ENCODE data around the gene SLC28A1. TPM values are rescaled to one million over a fixed set of nuclear protein-coding genes. Genes with fewer than 3 reads are reported as not detected.
A peak's percentile ranks its signal among the peaks of the same experiment; 100 is the strongest.

Gene SLC28A1
- total RNA-seq, 2 donors from 2014 or later: 0.12 TPM; not detected in 1

DNA sequence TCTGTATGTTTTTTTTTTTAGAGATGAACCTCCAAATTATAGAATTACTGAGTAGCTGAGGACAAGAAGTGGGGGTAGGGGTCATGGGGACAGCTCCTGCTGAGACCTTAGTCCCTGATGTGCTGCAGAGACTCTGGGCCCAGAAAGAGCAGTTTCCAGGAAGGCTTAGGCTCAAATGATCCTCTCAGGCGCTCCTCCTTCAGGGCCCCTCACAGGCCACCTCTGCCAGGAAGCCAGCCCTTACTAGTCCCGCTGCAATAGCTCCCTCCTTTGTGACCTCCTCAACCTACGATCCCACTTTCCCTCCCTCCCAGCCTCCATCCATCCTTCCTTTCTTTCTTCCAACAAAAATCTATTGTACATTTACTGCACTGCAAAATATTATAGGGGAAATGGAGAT, 24.6 kb downstream of the SLC28A1 start:
- Histone ChIP-seq H3K4me3 (no peak overlapping the region), H3K4me1 (peaks cover 0 to 62% of the 10 kb centered on the region in 2 donors), H3K27ac (no peak overlapping the region), H3K36me3 (no peaks in the 10 kb centered on the region), H3K9me3 (no peaks in the 10 kb centered on the region), H3K27me3 (no peaks in the 10 kb centered on the region)
- DNase-seq (ENCODE audit: low spot score): no peak
- TF ChIP-seq, protein P1, sequence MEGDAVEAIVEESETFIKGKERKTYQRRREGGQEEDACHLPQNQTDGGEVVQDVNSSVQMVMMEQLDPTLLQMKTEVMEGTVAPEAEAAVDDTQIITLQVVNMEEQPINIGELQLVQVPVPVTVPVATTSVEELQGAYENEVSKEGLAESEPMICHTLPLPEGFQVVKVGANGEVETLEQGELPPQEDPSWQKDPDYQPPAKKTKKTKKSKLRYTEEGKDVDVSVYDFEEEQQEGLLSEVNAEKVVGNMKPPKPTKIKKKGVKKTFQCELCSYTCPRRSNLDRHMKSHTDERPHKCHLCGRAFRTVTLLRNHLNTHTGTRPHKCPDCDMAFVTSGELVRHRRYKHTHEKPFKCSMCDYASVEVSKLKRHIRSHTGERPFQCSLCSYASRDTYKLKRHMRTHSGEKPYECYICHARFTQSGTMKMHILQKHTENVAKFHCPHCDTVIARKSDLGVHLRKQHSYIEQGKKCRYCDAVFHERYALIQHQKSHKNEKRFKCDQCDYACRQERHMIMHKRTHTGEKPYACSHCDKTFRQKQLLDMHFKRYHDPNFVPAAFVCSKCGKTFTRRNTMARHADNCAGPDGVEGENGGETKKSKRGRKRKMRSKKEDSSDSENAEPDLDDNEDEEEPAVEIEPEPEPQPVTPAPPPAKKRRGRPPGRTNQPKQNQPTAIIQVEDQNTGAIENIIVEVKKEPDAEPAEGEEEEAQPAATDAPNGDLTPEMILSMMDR (IDR thresholded peaks at IDR 0.05): no peak

- H3K27ac ChIP-seq: no peak overlapping the region
- TF ChIP-seq, protein P1 (IDR thresholded peaks at IDR 0.05): no peak
- H3K4me1 ChIP-seq: peaks cover 0 to 62% of the 10 kb centered on the region in 2 donors
- no peaks in the 10 kb centered on the region for H3K9me3 ChIP-seq
- DNase-seq (ENCODE audit: low spot score): no peak
- H3K36me3 ChIP-seq: no peaks in the 10 kb centered on the region
- no peak overlapping the region for H3K4me3 ChIP-seq
- H3K27me3 ChIP-seq: no peaks in the 10 kb centered on the region
These were observed 25.3 kb downstream of the SLC28A1 start for GRCh38 chr15:84909782-84910181.

GRCh38 chr15:84910928-84911623, 26.6 kb downstream of the SLC28A1 start:
- TF ChIP-seq, protein P1 (IDR thresholded peaks at IDR 0.05): no peak
- Histone ChIP-seq H3K4me1 (peaks cover 0 to 67% of the 10 kb centered on the region in 2 donors), H3K4me3 (no peak overlapping the region), H3K9me3 (no peaks in the 10 kb centered on the region), H3K27me3 (no peaks in the 10 kb centered on the region), H3K27ac (peak overlapping the region; percentile 88 to 98), H3K36me3 (no peaks in the 10 kb centered on the region)
- no peak for DNase-seq (ENCODE audit: low spot score)

DNA sequence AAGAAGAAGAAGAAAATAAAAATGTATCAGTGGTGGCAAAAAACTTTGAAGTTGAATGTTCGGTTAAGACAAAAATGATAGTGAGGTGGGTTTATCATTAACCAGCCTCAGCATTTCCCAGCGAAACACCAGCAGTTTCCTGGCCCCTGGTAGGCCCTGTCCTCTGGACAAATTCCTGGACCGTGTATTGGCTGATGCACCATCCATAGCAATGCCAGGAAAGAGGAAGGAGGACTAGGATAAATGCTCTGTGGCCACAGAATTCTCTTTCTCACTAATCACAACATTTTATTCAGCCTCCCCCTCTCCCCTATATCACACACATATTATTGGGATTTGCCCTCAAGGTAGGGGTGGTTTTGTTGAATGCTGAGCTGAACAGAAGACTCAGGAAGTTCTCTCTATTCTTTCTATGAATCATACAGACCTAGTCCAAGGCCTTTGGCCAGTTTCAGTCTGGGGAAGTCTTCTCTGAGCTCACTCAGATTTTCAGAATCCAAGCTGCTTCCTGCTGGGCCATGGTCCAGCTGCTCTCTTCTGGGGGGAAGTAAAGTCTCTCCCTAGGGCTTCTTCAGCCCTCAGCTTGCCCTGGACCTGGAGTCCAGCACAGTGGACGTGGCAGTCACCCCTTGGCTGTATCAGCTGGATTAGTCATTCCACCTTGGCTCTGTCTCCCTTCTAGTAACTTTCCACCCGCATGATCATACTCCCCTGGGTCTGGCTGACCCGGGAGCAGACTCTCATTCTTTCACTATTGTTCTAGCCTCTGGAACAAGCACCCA, 27.6 kb downstream of the SLC28A1 start:
- no peak overlapping the region for H3K4me3 ChIP-seq
- H3K36me3 ChIP-seq: no peaks in the 10 kb centered on the region
- no peaks in the 10 kb centered on the region for H3K27me3 ChIP-seq
- TF ChIP-seq, protein P1 (IDR thresholded peaks at IDR 0.05): no peak
- peak overlapping the region; percentile 88 to 98 for H3K27ac ChIP-seq
- DNase-seq (ENCODE audit: low spot score): peak; percentile 97
- peaks cover 0 to 67% of the 10 kb centered on the region in 2 donors for H3K4me1 ChIP-seq
- no peaks in the 10 kb centered on the region for H3K9me3 ChIP-seq

- no peaks in the 10 kb centered on the region for H3K36me3 ChIP-seq
- H3K27ac ChIP-seq: peak overlapping the region; percentile 88 to 98
- no peaks in the 10 kb centered on the region for H3K27me3 ChIP-seq
- H3K4me3 ChIP-seq: no peak overlapping the region
- H3K4me1 ChIP-seq: peaks cover 0 to 67% of the 10 kb centered on the region in 2 donors
- TF ChIP-seq, protein P1 (IDR thresholded peaks at IDR 0.05): no peak
- no peaks in the 10 kb centered on the region for H3K9me3 ChIP-seq
- DNase-seq (ENCODE audit: low spot score): no peak
These were observed 28.9 kb downstream of the SLC28A1 start for GRCh38 chr15:84913360-84913723.
